OCI-LY3 (cell line): ENCODE results near the gene SEMA5A.

ENCODE experiments used
- CTCF ChIP-seq: fragments of 200-600, 300-600 bp; sonication (generic); IDR thresholded peaks from 2 replicates; pipeline ENCODE4 v1.5.1; 2014; ENCODE audit warnings: antibody characterized with exemption, low read length, low read depth
- EZH2phosphoT487 ChIP-seq: fragments of 200-600 bp; shearing (Covaris generic); IDR thresholded peaks from 2 replicates; pipeline ENCODE4 v1.6.1; 2018; ENCODE audit warnings: antibody characterized with exemption, mixed run types, low read depth

GRCh38 chr5:9441610-9442009 lies 104.3 kb downstream of the SEMA5A start:
- TF ChIP-seq CTCF (no peak), EZH2phosphoT487 (no peak)
